ENCODE data around the gene DMD.

Gene DMD

DNA sequence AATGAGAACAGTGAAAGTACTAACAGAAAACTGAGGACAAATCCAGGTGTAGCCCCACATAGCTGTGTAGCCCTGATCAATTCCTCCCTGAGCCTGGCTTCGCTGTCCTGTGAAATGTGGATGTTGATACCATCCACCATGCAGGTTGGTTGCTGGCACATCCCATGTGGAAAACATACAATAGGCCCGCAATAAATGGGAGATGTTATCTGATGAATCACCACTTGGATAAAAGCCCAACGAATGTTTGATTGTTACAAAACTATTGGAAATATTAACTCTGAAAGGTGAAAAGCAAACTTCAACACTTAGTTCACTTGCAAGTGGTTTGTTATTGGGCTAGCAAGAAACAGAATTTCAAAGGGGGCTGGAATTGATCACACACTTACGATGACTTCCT, 1953.2 kb downstream of the DMD start:
- Histone ChIP-seq H3K27me3 (ENCODE audit: low read depth, low read length) (no peaks in the 10 kb centered on the region), H3K27ac (ENCODE audit: low read length) (no peak overlapping the region), H3K9me3 (ENCODE audit: insufficient read depth, low read length) (no peaks in the 10 kb centered on the region), H3K79me2 (ENCODE audit: low read length) (peaks cover 58% of the 10 kb centered on the region), H3K36me3 (replicated peaks; ENCODE audit: low read depth, low read length) (peaks cover 41% of the 10 kb centered on the region), H2AFZ (ENCODE audit: low read depth, low read length) (no peak overlapping the region), H3K4me1 (ENCODE audit: low read length) (peaks cover 9% of the 10 kb centered on the region), H3K4me3 (ENCODE audit: low read length) (no peak overlapping the region), H3K4me2 (ENCODE audit: low read length) (no peak overlapping the region), H4K20me1 (ENCODE audit: insufficient read depth, low read length) (peaks cover 26% of the 10 kb centered on the region), H3K9ac (ENCODE audit: low read length) (no peak overlapping the region)
- TF ChIP-seq EZH2phosphoT487 (IDR thresholded peaks at IDR 0.05; ENCODE audit: low read depth): no peak
- TF ChIP-seq, protein P1, sequence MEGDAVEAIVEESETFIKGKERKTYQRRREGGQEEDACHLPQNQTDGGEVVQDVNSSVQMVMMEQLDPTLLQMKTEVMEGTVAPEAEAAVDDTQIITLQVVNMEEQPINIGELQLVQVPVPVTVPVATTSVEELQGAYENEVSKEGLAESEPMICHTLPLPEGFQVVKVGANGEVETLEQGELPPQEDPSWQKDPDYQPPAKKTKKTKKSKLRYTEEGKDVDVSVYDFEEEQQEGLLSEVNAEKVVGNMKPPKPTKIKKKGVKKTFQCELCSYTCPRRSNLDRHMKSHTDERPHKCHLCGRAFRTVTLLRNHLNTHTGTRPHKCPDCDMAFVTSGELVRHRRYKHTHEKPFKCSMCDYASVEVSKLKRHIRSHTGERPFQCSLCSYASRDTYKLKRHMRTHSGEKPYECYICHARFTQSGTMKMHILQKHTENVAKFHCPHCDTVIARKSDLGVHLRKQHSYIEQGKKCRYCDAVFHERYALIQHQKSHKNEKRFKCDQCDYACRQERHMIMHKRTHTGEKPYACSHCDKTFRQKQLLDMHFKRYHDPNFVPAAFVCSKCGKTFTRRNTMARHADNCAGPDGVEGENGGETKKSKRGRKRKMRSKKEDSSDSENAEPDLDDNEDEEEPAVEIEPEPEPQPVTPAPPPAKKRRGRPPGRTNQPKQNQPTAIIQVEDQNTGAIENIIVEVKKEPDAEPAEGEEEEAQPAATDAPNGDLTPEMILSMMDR (IDR thresholded peaks at IDR 0.05; ENCODE audit: low read depth, low read length): no peak

DNA sequence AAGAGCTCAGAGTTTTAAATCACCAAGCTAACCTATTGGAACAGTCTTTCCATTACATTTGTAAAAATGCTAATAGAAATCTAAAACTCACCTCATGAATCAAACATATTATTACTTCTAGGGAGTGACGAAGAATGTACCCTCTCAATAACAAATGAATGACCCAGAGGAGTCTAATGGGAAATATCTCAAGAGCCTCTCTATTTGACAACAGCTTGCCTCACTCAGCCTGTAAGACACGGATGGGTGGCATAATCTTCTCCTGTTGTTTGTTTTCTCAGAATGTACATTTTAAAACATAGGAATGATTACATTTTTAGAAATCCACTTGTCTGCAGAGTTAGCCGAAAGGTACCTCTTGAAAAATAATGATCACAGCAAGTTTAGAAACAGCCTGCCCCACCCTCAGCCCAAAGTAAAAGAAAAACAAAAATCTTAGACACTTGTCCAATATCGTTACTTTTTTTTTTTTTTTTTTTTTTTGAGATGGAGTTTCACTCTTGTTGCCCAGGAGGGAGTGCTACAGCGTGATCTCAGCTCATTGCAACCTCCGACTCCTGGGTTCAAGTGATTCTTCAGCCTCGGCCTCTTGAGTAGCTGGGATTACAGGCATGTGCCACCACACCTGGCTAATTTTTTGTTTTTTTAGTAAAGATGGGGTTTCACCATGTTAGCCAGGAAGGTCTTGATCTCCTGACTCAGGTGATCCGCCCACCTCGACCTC, 1955.9 kb downstream of the DMD start:
- Histone ChIP-seq H3K79me2 (ENCODE audit: low read length) (peaks cover 52% of the 10 kb centered on the region), H2AFZ (ENCODE audit: low read depth, low read length) (no peak overlapping the region), H3K9me3 (ENCODE audit: insufficient read depth, low read length) (no peaks in the 10 kb centered on the region), H3K4me2 (ENCODE audit: low read length) (no peak overlapping the region), H3K4me3 (ENCODE audit: low read length) (no peak overlapping the region), H3K36me3 (replicated peaks; ENCODE audit: low read depth, low read length) (peaks cover 21% of the 10 kb centered on the region), H3K4me1 (ENCODE audit: low read length) (no peaks in the 10 kb centered on the region), H3K27me3 (ENCODE audit: low read depth, low read length) (no peaks in the 10 kb centered on the region), H4K20me1 (ENCODE audit: insufficient read depth, low read length) (no peaks in the 10 kb centered on the region; the same call in 1 of the 2 replicates), H3K27ac (ENCODE audit: low read length) (no peak overlapping the region), H3K9ac (ENCODE audit: low read length) (no peak overlapping the region)
- TF ChIP-seq EZH2phosphoT487 (IDR thresholded peaks at IDR 0.05; ENCODE audit: low read depth): no peak
- TF ChIP-seq, protein P1 (IDR thresholded peaks at IDR 0.05; ENCODE audit: low read depth, low read length): no peak

DNA sequence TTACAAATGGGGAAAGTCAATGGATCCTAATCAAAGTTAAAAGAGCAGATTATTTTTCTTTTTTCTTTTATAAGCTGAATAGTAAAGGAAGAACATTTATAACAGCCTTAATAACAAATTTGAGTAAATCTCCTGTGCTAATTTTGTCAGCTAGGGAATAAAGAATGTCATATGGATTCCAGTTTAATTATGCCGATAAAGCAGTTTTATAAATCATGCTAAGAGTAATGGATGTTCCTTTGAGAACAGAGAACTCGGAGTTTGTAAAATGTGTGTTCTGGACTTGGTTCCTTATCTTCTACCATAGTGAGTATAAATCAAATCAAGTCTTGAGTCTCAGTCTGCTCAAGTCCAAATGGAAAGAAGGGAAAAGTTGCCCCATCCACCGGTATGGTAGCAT, 1959.2 kb downstream of the DMD start:
- H2AFZ ChIP-seq (ENCODE audit: low read depth, low read length): no peak overlapping the region
- TF ChIP-seq, protein P1 (IDR thresholded peaks at IDR 0.05; ENCODE audit: low read depth, low read length): no peak
- no peak for TF ChIP-seq EZH2phosphoT487 (IDR thresholded peaks at IDR 0.05; ENCODE audit: low read depth)
- H3K9ac ChIP-seq (ENCODE audit: low read length): no peak overlapping the region
- no peaks in the 10 kb centered on the region for H3K9me3 ChIP-seq (ENCODE audit: insufficient read depth, low read length)
- peaks cover 55% of the 10 kb centered on the region for H3K79me2 ChIP-seq (ENCODE audit: low read length)
- peaks cover 10% of the 10 kb centered on the region; the same call in 1 of the 2 replicates for H4K20me1 ChIP-seq (ENCODE audit: insufficient read depth, low read length)
- peaks cover 20% of the 10 kb centered on the region for H3K36me3 ChIP-seq (replicated peaks; ENCODE audit: low read depth, low read length)
- no peak overlapping the region for H3K4me3 ChIP-seq (ENCODE audit: low read length)
- H3K27me3 ChIP-seq (ENCODE audit: low read depth, low read length): no peaks in the 10 kb centered on the region
- no peak overlapping the region for H3K27ac ChIP-seq (ENCODE audit: low read length)
- no peak overlapping the region for H3K4me2 ChIP-seq (ENCODE audit: low read length)
- H3K4me1 ChIP-seq (ENCODE audit: low read length): no peaks in the 10 kb centered on the region

DNA sequence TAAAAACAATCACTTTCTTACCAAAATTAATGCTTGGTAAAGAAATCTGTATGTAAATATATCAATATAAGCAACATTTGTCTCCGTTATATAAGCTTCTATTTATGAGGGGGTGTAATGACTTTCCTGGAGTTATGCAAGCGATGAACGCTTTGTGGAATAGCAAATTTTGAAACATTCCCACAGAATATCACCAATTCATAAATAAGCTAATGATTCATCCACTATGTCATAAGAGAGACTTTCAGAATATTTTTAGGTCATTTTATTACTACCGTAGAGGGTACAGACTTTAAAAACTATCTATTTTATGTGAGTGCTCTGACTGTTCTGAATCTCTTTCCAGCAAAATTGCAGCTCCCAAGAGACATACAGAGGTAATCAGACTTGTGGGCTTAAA, 1960.0 kb downstream of the DMD start:
- Histone ChIP-seq H4K20me1 (ENCODE audit: insufficient read depth, low read length) (peaks cover 10% of the 10 kb centered on the region; the same call in 1 of the 2 replicates), H3K27me3 (ENCODE audit: low read depth, low read length) (no peaks in the 10 kb centered on the region), H3K4me2 (ENCODE audit: low read length) (no peak overlapping the region), H2AFZ (ENCODE audit: low read depth, low read length) (no peak overlapping the region), H3K27ac (ENCODE audit: low read length) (no peak overlapping the region), H3K36me3 (replicated peaks; ENCODE audit: low read depth, low read length) (peaks cover 15% of the 10 kb centered on the region), H3K4me1 (ENCODE audit: low read length) (peaks cover under 1% of the 10 kb centered on the region; the same call in 1 of the 2 replicates), H3K79me2 (ENCODE audit: low read length) (peaks cover 52% of the 10 kb centered on the region), H3K9me3 (ENCODE audit: insufficient read depth, low read length) (no peaks in the 10 kb centered on the region), H3K4me3 (ENCODE audit: low read length) (no peak overlapping the region), H3K9ac (ENCODE audit: low read length) (no peak overlapping the region)
- TF ChIP-seq, protein P1 (IDR thresholded peaks at IDR 0.05; ENCODE audit: low read depth, low read length): no peak
- no peak for TF ChIP-seq EZH2phosphoT487 (IDR thresholded peaks at IDR 0.05; ENCODE audit: low read depth)

Data from OCI-LY3 (cell line).